A549 (cell line): Measurements from ENCODE around the gene UBA3. TPM values are rescaled to one million over a fixed set of nuclear protein-coding genes. Genes with fewer than 3 reads are reported as not detected.

ENCODE experiments used
- ATAC-seq, 2 experiments: fragments of 200-7000 bp in 1 of 2; fragments of >200 bp in 1 of 2; cut with Nextera tagmentation in 1 of 2; cut with Tn5 transposase in 1 of 2; 3 replicates each; pipeline versions ENCODE4 v1.8.0 to v1.9.1; 2018 to 2020; ENCODE audit warnings: mild to moderate bottlenecking in 1 of 2, moderate library complexity in 1 of 2
- CTCF ChIA-PET: fragments of 300-600 bp; sonication (Branson Sonifier 250); formaldehyde crosslinking; extraction: SDS; loops from one replicate; lab custom pipeline; 2021; ENCODE audit warnings: antibody characterized with exemption, inconsistent platforms; lab: Yijun Ruan, JAX
- POLR2A ChIA-PET: fragments of 350-600 bp; formaldehyde crosslinking; extraction: SDS; loops from one replicate; lab custom pipeline; 2021; ENCODE audit warnings: antibody characterized with exemption, inconsistent platforms; lab: Yijun Ruan, JAX
- DNase-seq, 2 experiments: peaks; one replicate each; pipeline versions ENCODE4 v3.0.0 to v3.0.0-alpha.2; 2011 to 2016; ENCODE audit warnings: low read depth in 1 of 2, low spot score in 1 of 2
- FAIRE-seq: peaks from 2 replicates; lab custom pipeline; 2011; peaks lifted over from hg19 to GRCh38; lab: Jason Lieb, UNC
- H3K27ac ChIP-seq, 2 experiments: fragments of >200 bp; sonication (Bioruptor Twin); formaldehyde crosslinking; 3 replicates each; pipeline ENCODE4 v1.5.1; 2016 to 2017
- H3K4me1 ChIP-seq: fragments of >200 bp; sonication (Bioruptor Twin); formaldehyde crosslinking; 3 replicates; pipeline ENCODE4 v1.6.1; 2016
- H3K4me2 ChIP-seq: fragments of >200 bp; sonication (Bioruptor Twin); formaldehyde crosslinking; 3 replicates; pipeline ENCODE4 v1.6.1; 2016
- H3K4me3 ChIP-seq: fragments of >200 bp; sonication (Bioruptor Twin); formaldehyde crosslinking; 3 replicates; pipeline ENCODE4 v1.5.1; 2016
- H3K9me3 ChIP-seq: fragments of >200 bp; sonication (Bioruptor Twin); formaldehyde crosslinking; 3 replicates; pipeline ENCODE4 v1.6.1; 2016
- BHLHE40 ChIP-seq: IDR thresholded peaks from 2 replicates; pipeline ENCODE4 v1.6.1; 2012; ENCODE audit warnings: low read depth, low read length, inconsistent platforms
- CEBPB ChIP-seq, 2 experiments: fragments of >200 bp in 1 of 2; sonication (Bioruptor Twin) in 1 of 2; formaldehyde crosslinking in 1 of 2; IDR thresholded peaks; 2 replicates each; pipeline ENCODE4 v1.6.1; 2012 to 2016
- CTCF ChIP-seq: fragments of >200 bp; sonication (Bioruptor Twin); formaldehyde crosslinking; IDR thresholded peaks from 3 replicates; pipeline ENCODE4 v1.5.1; 2016
- EHF ChIP-seq: fragments of 250-450 bp; sonication (Bioruptor Pico); IDR thresholded peaks from 2 replicates; pipeline ENCODE4 v1.5.0; 2020; ENCODE audit warnings: mild to moderate bottlenecking
- GATA3 ChIP-seq: IDR thresholded peaks from 2 replicates; pipeline ENCODE4 v1.6.1; 2012; ENCODE audit warnings: borderline replicate concordance
- HMGXB4 ChIP-seq: fragments of 250-450 bp; sonication (Bioruptor Pico); IDR thresholded peaks from 2 replicates; pipeline ENCODE4 v1.5.0; 2021; ENCODE audit warnings: mild to moderate bottlenecking, moderate library complexity, borderline replicate concordance
- JUNB ChIP-seq: fragments of >200 bp; sonication (Bioruptor Twin); formaldehyde crosslinking; IDR thresholded peaks from 2 replicates; pipeline ENCODE4 v1.6.1; 2016
- NR3C1 ChIP-seq: fragments of >200 bp; sonication (Bioruptor Twin); formaldehyde crosslinking; IDR thresholded peaks from 3 replicates; pipeline ENCODE4 v1.6.1; 2017
- PHF8 ChIP-seq: fragments of 200-600 bp; sonication (generic); IDR thresholded peaks from 2 replicates; pipeline ENCODE4 v1.6.1; 2016; ENCODE audit warnings: low read depth, mild to moderate bottlenecking, antibody characterized with exemption, moderate library complexity, borderline replicate concordance
- REST ChIP-seq: fragments of 200-600 bp; sonication (generic); IDR thresholded peaks from 2 replicates; pipeline ENCODE4 v1.6.1; 2016; ENCODE audit warnings: antibody characterized with exemption, mild to moderate bottlenecking, moderate library complexity
- RFX5 ChIP-seq: fragments of 450-650 bp; IDR thresholded peaks from 2 replicates; pipeline ENCODE4 v1.7.1; 2014; ENCODE audit warnings: antibody characterized with exemption, mild to moderate bottlenecking, moderate library complexity
- SREBF2 ChIP-seq: fragments of 450-650 bp; IDR thresholded peaks from 2 replicates; pipeline ENCODE4 v1.6.1; 2014; ENCODE audit warnings: mild to moderate bottlenecking, moderate library complexity
- ZNF302 ChIP-seq: fragments of 250-450 bp; sonication (Bioruptor Pico); IDR thresholded peaks from 2 replicates; pipeline ENCODE4 v1.9.0; 2021; ENCODE audit warnings: inconsistent platforms, mild to moderate bottlenecking, moderate library complexity
- ZSCAN20 ChIP-seq: fragments of 250-450 bp; sonication (Bioruptor Pico); IDR thresholded peaks from 2 replicates; pipeline ENCODE4 v1.8.0; 2022; ENCODE audit warnings: mild to moderate bottlenecking, moderate library complexity
- WGBS: methylation state at CpG from one replicate; pipeline ENCODE4 v1.1.6; 2017; ENCODE audit errors: missing lambda C conversion rate; 5-methylcytosine and 5-hydroxymethylcytosine counted together
- polyA plus RNA-seq, 4 experiments: library from polyadenylated mRNA; depleted of rRNA in 3 of 4; stranded (reverse); fragments of >200 nt; fragmentation: RNase III in 1 of 4; extraction: RNeasy Plus Mini Kit Qiagen cat#74134 plus additional on column Dnase treatment in 1 of 4; gene quantifications; 2 replicates in 3 of 4; 3 replicates in 1 of 4; pipeline ENCODE4 v1.2.3, GENCODE V29; 2011 to 2017
- TF ChIP-seq, protein P1 (sequence below): fragments of 450-650 bp; IDR thresholded peaks from 2 replicates; pipeline ENCODE4 v1.6.1; 2014; ENCODE audit warnings: antibody characterized with exemption

Gene UBA3
- polyA plus RNA-seq, 2 of the 4 experiments (the other 2 are of a cell fraction) = 50.0 to 62.7 TPM

DNA sequence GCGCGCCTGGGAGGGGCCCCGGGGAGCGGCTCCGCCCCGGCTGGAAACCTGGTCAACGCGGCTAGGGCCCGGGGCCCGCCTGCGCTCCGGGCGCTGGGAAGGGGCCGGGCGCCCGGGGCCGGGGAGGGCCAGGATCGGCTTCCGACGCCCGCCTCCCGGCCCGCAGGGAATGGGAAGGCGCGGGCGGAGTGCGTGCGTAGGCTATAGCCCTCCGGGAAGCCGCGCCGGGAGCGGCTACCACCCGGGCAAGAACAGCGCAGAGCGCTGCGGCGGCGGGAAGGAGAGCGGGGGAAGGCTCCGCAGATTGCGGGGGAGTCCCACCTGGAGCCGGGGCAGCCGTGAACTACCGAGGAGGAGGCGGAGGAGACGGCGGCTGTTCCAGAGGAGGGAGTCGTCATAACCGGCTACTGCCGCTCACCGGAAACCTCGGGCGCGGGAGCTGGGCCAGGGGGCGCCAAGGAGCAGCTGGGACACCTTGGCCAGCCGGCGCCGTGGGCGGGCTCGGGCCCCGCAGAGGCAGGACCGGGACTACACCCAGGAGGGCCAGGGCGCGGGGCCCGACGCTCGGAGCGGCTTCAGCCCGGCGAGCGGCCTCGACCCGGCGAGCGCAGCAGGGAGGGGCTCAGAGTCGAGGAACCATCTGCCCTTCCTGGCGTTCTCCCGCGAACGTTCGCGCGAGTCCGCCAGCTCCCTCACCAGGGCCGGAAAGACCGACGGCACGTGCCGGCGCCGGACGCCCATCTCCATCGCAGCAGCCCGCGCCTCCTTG is 66.7 kb downstream of the UBA3 start, which contains the start of gene EOGT (continued):
- peak; percentile 54 for TF ChIP-seq CTCF
- TF ChIP-seq HMGXB4 (CRISPR knock-in tag) = peak; percentile 85

- 27% methylated on average over 10 of the region's 36 CpGs for WGBS
- Histone ChIP-seq H3K27ac (peak overlapping the region; percentile 89 to 100), H3K9me3 (no peaks in the 10 kb centered on the region), H3K4me3 (peak overlapping the region; percentile 57), H3K4me1 (peaks cover 13% of the 10 kb centered on the region; the same call in 2 of the 3 replicates), H3K4me2 (peak overlapping the region; percentile 71)
- FAIRE-seq = no peak
- ChIA-PET POLR2A (interaction anchor here (1.0 kb wide), 1 partner anchor 40 kb away, joined by 3 read pairs; no protein-coding TSS in a partner anchor), CTCF (interaction anchor here (1.1 to 2.1 kb wide), 4 partner anchors 12 to 41 kb away, joined by 3 to 7 read pairs (median 4); no protein-coding TSS in a partner anchor)
- TF ChIP-seq PHF8 (no peak), SREBF2 (no peak), CEBPB (IDR thresholded peaks at IDR 0.05) (no peak), ZNF302 (CRISPR knock-in tag) (no peak), RFX5 (no peak), BHLHE40 (no peak), NR3C1 (no peak), GATA3 (no peak), JUNB (no peak), ZSCAN20 (CRISPR knock-in tag) (no peak), CTCF (no peak), EHF (CRISPR knock-in tag) (no peak), REST (no peak)
- TF ChIP-seq, protein P1, sequence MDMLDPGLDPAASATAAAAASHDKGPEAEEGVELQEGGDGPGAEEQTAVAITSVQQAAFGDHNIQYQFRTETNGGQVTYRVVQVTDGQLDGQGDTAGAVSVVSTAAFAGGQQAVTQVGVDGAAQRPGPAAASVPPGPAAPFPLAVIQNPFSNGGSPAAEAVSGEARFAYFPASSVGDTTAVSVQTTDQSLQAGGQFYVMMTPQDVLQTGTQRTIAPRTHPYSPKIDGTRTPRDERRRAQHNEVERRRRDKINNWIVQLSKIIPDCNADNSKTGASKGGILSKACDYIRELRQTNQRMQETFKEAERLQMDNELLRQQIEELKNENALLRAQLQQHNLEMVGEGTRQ = no peak
- DNase-seq = peak; percentile 30 to 48
- ATAC-seq = peak; percentile 63 to 83
Measured at GRCh38 chr3:69012800-69013252, 67.3 kb downstream of the UBA3 start.
